GM19240 (cell line): ENCODE results near the gene RNASE4.

ENCODE experiments used
- DNase-seq: peaks from one replicate; pipeline ENCODE4 v3.0.0; 2011; ENCODE audit warnings: low spot score; ENCODE audit not compliant: insufficient read length

Gene RNASE4

GRCh38 chr14:20742132-20742531, 57.8 kb downstream of the RNASE4 start:
- no peak for DNase-seq

- DNase-seq, result no peak
Observed at GRCh38 chr14:20743556-20743955, 59.2 kb downstream of the RNASE4 start.

DNA sequence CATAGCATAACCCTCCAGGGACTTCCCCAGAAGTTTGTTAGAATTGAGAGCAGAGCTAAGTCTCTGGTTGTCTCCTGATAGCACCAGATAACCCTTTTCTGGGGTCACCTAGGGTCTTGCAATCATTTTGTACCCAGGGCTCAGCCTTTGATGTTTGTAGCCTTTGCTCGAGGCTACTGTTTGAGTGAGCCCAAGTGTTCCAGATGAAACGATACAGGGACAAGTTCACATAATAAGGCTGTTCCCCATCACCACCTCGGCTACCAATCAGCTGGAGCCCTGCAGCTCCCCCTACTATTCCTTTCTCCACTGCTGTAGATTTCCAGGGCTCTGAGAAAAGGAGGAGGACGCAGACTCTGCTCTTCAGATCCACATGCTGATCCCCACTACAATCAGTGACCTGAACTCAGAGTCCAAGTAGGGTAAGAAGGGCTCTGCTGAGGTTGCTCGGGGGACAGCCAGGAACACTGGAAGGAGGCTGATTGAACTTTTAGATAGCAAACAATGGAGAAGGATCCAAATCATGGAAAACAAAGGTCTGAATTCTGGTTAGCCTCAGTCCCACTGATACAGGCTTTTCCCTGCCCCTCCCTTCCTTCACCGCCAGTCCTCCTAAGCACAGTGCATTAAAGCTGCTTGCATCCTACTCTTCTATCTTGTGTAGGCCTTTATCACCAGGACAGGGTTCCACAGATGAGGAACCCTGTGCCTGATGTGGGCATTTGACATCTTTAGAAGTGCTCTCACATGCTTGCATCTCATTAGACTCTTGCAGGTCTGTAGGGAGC, 61.4 kb downstream of the RNASE4 start, which contains the start of gene EDDM3A:
TSS of gene EDDM3A (plus strand) at position 317 of the 788 bp plus-strand sequence. CDS start 1,694 bp downstream, outside the sequence.
- DNase-seq, result no peak

GRCh38 chr14:20746566-20746965, 62.2 kb downstream of the RNASE4 start:
- no peak for DNase-seq

GRCh38 chr14:20748439-20748838, 64.1 kb downstream of the RNASE4 start:
- DNase-seq, result no peak

DNA sequence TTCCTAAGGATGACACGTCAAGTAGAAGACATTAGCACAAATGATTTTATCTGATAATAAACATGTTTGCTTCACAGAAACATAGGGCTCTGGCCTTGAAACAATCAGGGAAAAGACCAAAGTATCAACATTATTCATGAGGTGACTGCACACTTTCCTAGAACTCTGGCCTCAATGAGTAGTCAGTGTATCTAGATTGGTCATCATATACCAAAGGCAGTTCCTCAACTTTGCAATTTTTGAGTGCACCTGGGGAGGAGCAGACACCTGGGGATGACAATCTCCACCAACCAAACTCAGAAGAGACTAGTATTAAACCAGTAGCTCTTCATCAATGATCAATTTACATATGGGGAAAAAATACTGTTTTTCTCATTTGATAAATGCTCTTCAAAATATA, 65.8 kb downstream of the RNASE4 start:
- no peak for DNase-seq
